NCI-H2107 (cell line): ENCODE measurements around the gene RBM20.
"Not testable (repeated sequence)": the region's sequence is repeated elsewhere in the genome, so short reads cannot be mapped to it uniquely, and the experiment has no call there.

Source experiments
- DNase-seq: peaks from one replicate; lab custom pipeline; 2025; lab: John Stamatoyannopoulos, UW

The RBM20 gene

DNA sequence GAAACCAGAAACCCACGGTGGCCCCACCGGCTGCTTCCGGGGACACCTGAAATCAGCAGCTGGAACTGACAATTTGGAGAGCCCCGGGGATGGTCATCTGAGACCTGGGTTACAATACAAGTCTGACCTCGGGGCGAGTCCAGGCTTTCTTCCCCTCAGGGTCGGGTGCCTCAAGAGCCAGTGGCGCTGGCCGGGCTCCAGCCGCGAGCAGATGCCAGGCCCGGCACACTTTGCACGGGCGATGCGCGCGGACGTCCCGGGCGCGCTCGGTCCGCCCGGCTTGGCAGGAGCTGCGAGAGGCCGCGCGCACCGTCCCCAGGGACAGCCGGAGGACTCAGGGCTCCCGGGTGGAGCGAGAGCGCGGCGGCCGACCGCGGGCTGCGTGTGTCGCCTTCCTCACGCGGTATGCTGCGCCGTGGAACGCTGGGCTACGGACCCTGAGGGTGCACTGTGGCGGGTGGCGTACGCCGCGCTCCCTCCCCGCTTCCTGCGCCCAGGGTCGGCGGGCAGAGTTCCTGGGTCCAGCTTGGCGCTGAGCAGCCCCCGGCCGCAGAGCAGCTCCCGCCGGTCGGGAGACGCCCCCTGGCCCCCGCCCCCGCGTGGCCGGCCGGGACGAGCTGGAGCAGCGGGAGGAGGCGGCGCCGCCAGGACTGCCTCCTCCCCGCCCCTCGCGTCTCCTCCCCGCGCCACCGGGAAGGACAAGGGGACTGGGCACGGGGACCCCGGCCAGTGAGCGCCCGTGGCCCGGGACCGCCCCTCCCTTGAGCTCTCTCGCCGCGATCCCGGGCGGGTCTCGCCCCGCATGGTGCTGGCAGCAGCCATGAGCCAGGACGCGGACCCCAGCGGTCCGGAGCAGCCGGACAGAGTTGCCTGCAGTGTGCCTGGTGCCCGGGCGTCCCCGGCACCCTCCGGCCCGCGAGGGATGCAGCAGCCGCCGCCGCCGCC, at the start of gene RBM20:
Gene RBM20, plus strand, starts transcription at position 684 of the 945 bp plus-strand sequence. Its CDS starts 119 bp downstream, at position 803.
- no peak for DNase-seq

- no peak for DNase-seq
Observed at GRCh38 chr10:110597476-110597875, 46.7 kb upstream of the RBM20 start.

DNA sequence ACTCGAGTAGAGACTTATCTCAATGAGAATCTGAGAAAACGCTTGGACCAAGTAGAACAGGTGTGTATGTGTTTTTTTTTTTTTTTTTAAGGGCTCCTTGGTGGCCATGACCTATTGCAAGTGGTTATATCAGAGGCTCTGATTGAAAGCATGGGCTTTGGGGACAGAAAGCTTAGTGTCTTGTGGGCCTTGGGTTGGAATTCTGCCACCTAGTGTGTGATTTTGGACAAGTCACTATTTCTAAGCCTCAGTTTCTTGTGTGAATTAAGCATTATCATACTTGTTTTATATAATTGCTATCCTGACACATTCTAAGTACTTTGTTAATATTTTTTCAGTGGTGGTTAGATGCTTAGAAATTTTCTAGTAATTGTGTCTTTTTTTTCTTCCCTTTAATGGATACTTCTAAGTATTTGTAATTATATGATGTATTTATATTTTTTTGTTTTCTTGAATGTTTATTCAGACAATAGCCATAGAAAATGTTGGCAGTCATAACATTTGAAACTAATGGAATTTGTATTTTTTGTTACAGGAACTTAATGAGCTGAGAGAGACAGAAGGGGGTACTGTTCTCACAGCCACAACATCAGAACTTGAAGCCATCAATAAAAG, 43.5 kb upstream of the RBM20 start:
- DNase-seq = no peak

- no peak for DNase-seq
Observed at GRCh38 chr10:110601581-110601980, 42.6 kb upstream of the RBM20 start.

DNA sequence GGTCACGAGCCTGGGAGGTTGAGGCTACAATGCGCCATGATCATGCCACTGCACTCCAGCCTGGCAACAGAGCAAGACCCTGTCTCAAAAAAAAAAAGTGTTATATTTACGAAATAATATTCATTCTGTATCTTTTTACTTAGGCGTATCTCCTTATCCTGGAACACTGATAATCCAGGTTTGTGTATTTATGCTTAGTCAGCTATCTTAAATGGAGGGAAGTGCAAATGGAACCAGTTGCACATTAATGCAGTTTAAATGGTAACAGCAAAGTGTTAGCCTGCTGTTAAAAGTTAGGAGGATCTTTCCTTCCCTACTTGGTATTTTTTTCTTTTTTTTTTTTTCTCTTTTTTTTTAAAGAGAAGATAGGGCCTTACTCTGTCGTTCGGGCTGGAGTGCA, 36.0 kb upstream of the RBM20 start:
- no peak for DNase-seq

DNA sequence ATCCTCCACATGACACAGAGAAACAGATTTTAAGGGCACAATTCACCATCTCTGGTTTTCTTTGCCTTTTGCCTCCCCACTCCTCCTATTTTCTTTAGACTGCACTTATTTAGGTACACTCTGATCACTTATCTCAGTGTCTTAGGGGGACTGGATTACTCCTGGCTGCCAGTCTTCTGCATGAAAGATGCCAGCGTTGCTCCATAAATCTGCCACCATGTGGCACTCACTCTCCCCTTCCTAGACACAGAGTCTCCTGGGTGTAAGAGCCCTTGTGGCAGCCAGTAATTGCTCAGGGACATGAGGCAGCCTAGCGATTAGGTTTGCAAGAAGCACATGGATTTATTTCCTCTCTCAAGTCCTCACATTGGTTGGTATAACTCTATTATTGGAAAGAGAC, 34.5 kb upstream of the RBM20 start:
- no peak for DNase-seq

DNA sequence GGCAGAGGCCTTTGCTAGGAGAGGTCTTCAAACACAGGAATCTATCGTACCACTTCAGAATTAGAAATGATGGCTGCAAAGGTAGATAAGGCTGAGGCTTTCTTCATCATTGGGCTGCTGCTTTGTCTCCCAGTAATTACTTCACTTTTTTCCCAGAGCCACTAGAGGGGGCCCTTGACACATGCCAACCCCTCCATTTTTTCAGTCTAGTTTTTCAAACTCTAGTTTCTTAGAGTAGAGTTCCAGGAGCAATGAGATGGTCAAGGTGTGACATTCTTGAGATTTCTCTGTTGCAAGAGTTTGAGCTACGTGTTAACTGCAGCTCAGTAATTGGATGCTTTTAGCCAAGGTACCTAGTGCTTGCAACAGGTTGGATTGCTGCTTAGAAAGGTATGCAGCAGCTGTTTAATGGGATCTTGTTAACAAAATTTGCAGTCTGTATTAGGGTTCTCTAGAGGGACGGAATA, 33.8 kb upstream of the RBM20 start:
- DNase-seq = peak; percentile 10

DNA sequence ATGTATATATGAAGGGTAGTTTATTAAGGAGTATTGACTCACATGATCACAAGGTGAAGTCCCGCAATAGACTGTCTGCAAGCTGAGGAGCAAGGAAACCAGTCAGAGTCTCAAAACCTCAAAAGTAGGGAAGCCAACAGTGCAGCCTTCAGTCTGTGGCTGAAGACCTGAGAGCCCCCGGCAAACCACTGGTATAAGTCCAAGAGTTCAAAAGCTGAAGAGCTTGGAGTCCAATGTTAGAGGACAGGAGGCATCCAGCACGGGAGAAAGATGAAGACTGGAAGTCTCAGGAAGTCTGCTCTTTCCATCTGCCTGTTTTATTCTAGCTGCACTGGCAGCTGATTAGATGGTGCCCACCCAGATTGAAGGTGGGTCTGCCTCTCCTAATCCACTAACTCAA, 33.4 kb upstream of the RBM20 start:
- not testable (repeated sequence) for DNase-seq

GRCh38 chr10:110612087-110612486, 32.0 kb upstream of the RBM20 start:
- DNase-seq = no peak

DNA sequence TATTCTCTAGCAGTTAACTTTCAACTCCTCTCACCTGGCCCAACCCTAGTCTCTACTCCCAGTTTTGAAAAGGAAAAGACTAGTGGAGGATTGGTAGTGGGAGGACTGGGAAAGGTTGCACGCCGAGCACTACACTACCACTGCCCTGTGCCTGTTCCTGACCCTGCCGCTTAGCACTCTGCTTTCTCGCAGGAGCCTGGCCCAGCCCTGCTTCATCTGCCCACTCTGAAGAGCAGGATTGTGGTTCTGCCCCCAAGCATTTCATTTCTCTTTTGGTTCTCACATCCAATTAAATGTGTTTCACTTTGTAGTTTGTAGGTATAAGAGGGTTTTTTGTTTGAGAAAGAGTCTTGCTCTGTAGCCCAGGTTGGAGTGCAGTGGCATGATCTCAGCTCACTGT, 31.5 kb upstream of the RBM20 start:
- DNase-seq = no peak

DNA sequence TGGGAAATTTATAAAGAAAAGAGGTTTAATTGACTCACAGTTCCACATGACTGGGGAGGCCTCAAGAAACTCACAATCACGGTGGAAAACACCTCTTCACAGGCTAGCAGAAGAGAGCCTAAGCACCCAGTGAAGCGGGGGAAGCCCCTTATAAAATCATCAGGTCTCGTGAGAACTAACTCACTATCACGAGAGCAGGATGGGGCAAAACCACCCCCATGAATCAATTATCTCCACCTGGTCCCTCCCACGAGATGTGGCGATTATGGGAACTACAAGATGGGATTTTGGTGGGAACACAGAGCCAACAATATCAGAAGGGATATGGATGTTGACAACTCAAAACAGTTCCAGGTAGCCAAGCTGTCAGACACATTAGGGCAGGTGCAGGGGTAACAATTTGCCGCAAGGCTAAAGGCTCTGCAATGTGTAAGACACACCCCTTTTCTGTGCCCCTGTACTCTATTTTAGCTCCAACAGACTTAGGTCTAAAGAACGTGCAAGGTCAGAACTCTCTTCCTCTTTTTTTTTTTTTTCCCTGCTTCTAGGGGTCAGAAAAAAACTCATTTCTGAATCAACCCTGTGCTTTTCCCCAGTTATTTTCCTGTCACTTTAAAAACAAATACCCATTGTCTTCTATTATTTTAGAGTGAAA, 30.7 kb upstream of the RBM20 start:
- DNase-seq = no peak

- DNase-seq = no peak
Observed at GRCh38 chr10:110613996-110614495, 30.1 kb upstream of the RBM20 start.

DNA sequence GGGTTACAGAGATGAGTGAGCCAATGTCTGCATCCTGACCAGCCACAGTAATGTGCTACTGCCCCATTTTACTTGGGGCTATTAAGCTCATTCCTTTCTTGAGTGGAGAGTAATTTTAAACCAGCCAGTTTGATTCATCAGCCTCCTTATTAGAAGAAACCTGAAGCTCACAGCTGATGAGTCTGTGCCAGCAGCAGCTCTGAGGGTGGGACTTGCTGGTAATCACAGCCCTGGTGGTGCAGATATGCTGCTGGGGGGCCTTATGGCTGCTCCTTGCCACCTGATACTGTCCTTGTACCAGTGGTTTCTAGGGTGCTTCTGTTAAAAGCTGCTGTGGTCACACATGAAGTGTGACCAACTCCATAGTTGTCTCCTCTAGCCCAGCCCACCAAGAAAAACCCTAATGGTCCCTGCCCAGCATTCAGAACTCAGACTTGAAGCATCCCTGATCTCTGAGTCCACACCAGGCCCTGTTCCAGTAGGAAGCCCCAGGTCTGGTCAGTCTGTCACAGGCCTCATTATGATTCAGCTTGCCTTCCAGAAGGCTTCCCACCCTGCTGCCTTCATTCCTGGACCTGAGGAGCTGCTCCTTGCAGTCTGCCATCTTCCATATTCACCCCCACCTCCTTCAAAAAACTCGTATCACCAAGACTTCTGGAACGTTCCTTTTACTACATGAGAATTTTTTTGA, 28.9 kb upstream of the RBM20 start:
- DNase-seq = no peak

DNA sequence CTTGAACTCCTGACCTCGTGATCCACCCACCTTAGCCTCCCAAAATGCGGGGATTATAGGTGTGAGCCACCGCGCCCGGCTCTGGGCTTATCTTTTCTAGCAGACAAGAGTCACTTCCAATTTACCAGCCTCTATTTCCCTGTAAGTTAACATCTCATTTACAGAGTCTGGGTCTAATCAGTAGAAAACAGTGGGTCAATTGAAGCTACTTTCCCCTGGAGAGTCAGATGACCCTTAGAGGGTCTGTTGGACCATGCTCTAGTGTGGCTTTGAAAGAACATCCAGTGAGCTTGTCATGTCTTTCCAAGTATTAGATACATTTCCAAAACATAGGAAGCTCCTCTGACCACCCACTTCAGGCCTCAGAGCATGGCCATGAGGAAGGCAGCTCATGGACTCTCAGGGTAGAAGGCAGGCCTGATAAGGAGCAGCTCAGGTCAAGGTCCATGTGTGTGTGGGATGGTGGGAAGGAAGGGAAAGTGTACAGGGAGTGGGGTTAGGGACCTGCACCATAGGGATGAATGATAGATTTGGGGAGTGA, 27.6 kb upstream of the RBM20 start:
- DNase-seq = no peak

DNA sequence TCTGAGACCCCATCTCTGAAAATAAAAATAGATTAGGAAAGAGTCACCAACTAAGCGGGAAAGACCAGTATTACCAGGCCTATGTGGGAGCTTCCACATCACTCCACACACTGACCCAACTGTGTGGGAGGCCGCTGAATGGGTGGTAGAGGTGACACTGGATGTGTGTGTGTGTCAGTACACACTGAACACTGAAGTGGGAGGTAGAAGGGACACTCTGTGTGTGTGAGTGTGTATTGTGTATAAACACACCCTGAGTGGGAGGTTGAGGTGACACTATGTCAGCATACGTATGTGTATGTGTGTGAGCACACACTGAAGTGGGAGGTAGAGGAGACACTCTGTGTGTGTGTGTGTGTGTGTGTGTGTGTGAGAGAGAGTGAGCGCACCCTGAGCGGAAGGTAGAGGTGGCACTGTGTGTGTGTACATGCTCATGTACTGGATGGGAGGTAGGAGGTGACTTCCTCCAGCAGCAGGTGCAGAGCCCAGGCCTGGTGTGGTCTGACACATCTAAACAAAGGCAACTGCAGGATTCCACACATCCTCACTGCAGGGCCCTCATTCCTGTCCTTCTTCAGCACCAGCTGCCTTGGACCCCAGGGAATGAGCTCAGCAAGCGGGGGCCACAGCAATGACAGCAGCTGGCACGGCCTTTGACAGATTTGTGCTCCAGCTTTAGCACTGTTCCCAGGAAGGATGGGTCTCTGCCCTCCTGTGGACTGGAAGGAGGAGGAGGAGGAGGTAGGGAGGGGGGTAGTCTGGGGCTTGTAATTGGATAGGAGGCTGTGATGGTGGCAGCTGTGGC, 26.5 kb upstream of the RBM20 start:
- no peak for DNase-seq

- no peak for DNase-seq
Observed at GRCh38 chr10:110618230-110618610, 25.9 kb upstream of the RBM20 start.

DNA sequence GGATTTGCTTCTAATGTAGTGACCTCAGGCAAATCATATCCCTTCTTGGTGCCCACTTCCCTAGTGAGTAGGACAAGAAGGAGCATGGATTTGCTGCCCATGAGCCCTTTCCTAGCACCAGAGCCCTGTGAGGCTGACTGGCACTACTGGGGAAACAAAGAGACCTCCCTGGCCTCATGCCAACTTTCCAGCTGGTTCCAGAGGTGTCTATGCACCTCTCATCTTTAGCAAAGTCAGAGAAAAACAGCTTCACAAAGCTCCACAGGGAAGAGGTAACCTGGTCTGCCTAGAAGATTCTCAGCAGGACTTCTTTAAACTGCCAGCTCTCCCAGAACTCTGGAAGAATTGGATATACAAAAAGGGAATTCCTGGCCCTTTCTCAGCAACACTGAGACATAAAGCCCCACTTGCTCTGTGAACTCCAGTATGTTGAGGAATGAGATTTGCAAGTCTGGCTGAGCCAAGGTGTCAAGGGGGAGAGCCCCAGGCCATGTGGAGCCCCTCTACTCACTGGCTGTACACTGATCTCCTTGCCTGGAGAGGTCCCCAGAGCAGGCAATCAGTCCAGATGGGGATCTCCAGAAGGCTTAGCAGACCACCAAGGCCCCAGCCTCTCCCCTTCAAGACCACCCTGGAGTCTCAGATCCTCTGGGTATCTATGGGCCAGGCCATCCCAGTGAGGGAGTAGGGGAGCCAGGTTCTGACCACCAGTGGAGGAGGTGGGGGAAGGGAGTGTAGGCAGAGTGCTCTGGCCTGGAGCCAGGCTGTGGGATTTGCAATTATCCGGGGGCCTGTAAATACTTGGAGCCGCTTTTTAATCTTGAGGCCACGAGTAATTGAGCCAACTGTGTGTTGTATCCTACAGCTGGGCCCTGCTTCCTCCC, 24.4 kb upstream of the RBM20 start:
- DNase-seq = no peak

DNA sequence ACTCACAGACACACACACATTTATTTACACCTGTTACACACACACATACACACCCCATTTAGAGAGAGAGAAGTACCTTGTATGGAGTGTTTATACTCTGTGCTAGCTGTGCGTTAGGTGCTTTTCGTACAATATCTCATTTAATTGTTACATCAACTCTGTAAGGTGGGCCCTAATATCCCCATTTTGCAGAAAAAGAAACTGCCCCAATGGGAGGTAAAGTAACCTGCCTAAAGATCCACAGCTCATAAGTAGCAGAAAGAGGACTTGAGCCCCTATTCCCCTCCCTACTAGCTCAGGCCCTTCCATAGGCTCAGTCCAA, 23.8 kb upstream of the RBM20 start:
- no peak for DNase-seq

- not testable (repeated sequence) for DNase-seq
Observed at GRCh38 chr10:110623316-110623715, 20.8 kb upstream of the RBM20 start.

DNA sequence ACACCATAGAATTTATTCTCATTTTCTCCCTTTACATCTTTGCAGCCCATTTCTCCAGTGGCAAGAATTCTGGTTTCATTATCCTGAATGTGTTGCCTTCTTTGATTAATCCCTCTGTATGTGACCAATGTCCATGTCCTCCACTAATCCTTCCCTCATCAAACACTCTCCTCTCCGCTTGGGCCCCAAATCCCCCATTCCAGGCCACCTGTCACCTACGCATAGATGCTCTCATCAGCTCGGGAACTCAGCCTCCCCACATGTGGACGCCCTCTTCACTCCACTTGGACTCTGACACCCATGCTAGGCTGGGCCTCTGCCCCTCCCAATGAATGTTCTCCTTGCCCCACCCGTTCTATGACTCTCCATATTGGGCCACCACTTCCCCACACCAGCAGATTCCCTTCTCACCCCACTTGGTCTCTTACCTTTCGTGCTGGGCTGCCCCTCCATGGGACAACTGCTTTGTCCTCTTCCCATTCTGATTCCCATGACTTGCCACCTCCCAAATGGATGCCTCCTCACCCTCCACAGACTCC, 18.7 kb upstream of the RBM20 start:
- no peak for DNase-seq
